NCI-H1436 (cell line): ENCODE data around the gene KCNAB3.

ENCODE experiments used
- DNase-seq: peaks from one replicate; lab custom pipeline; 2025; lab: John Stamatoyannopoulos, UW

The KCNAB3 gene

GRCh38 chr17:7940743-7941142, 11.1 kb upstream of the KCNAB3 start:
- no peak for DNase-seq

- DNase-seq, result no peak
Measured at GRCh38 chr17:7940034-7940433, 10.4 kb upstream of the KCNAB3 start.

- no peak for DNase-seq
Measured at GRCh38 chr17:7935859-7936258, 6.2 kb upstream of the KCNAB3 start.

GRCh38 chr17:7932949-7933348, 3.3 kb upstream of the KCNAB3 start:
- DNase-seq, result no peak

- no peak for DNase-seq
Measured at GRCh38 chr17:7932483-7932891, 2.8 kb upstream of the KCNAB3 start.

- peak; percentile 98 for DNase-seq
Measured at GRCh38 chr17:7931709-7932482, 2.2 kb upstream of the KCNAB3 start, which contains the start of the genes CNTROB and TRAPPC1. Gene CNTROB (plus strand): TSS chr17:7932206. CDS start chr17:7933080, 874 bp downstream. Gene TRAPPC1 (minus strand): TSS chr17:7931946. CDS start chr17:7931829, 117 bp downstream.

- no peak for DNase-seq
Measured at GRCh38 chr17:7930841-7931631, 1.4 kb upstream of the KCNAB3 start.

GRCh38 chr17:7927596-7927995, 2.1 kb downstream of the KCNAB3 start:
- no peak for DNase-seq

- peak; percentile 86 for DNase-seq
Measured at GRCh38 chr17:7922845-7923628, 6.6 kb downstream of the KCNAB3 start.

- no peak for DNase-seq
Measured at GRCh38 chr17:7922269-7922844, 7.3 kb downstream of the KCNAB3 start.

GRCh38 chr17:7916808-7917207, 12.8 kb downstream of the KCNAB3 start:
- no peak for DNase-seq

GRCh38 chr17:7916385-7916682, 13.3 kb downstream of the KCNAB3 start:
- no peak for DNase-seq

GRCh38 chr17:7915611-7916384, 13.9 kb downstream of the KCNAB3 start, which contains the start of gene RNF227:
Gene RNF227 (minus strand): TSS chr17:7916289. CDS start chr17:7916195, 94 bp downstream.
- DNase-seq, result peak; percentile 96

- no peak for DNase-seq
Measured at GRCh38 chr17:7915179-7915610, 14.5 kb downstream of the KCNAB3 start.

GRCh38 chr17:7912927-7913524, 16.6 kb downstream of the KCNAB3 start:
- DNase-seq, result peak; percentile 54

- DNase-seq, result no peak
Measured at GRCh38 chr17:7911116-7911515, 18.5 kb downstream of the KCNAB3 start.

GRCh38 chr17:7910711-7911110, 18.9 kb downstream of the KCNAB3 start:
- no peak for DNase-seq

GRCh38 chr17:7910281-7910680, 19.4 kb downstream of the KCNAB3 start:
- DNase-seq, result no peak

GRCh38 chr17:7909089-7909488, 20.6 kb downstream of the KCNAB3 start:
- DNase-seq, result no peak
